OCI-LY7 (cell line): ENCODE measurements around the gene THAP12.

Experiments used
- CTCF ChIP-seq: fragments of 200-600 bp; sonication (generic); conservative IDR thresholded peaks from 2 replicates; pipeline ENCODE4 v1.5.1; 2014; ENCODE audit warnings: mild to moderate bottlenecking, antibody characterized with exemption, low read length, moderate library complexity, mixed read lengths
- EZH2phosphoT487 ChIP-seq: fragments of 200-600 bp; sonication (generic); IDR thresholded peaks from 2 replicates; pipeline ENCODE4 v1.6.1; 2018; ENCODE audit warnings: low read depth, borderline replicate concordance, mild to moderate bottlenecking, mixed run types, antibody characterized with exemption, low read length, moderate library complexity, mixed read lengths

GRCh38 chr11:76347466-76347865 lies 33.5 kb downstream of the THAP12 start:
- TF ChIP-seq CTCF = 0 out of 2 replicates have a peak, but pooled peaks have one; percentile 9
- no peak for TF ChIP-seq EZH2phosphoT487
